ENCODE data around the gene ANO2.

ANO2 gene

GRCh38 chr12:5682581-5682980 is 262.5 kb downstream of the ANO2 start:
- no peak for TF ChIP-seq CREB1 (IDR thresholded peaks at IDR 0.05; ENCODE audit: low read depth)
- no peak for TF ChIP-seq TAF1 (IDR thresholded peaks at IDR 0.05; ENCODE audit: low read depth)
- no peak for TF ChIP-seq MAX (IDR thresholded peaks at IDR 0.05)
- TF ChIP-seq FOXM1 (IDR thresholded peaks at IDR 0.05; ENCODE audit: borderline replicate concordance, low read depth), result no peak
- TF ChIP-seq USF1 (IDR thresholded peaks at IDR 0.05), result no peak
- TF ChIP-seq TCF12 (IDR thresholded peaks at IDR 0.05; ENCODE audit: low read depth), result no peak
- TF ChIP-seq CEBPB (IDR thresholded peaks at IDR 0.05), result no peak

GRCh38 chr12:5678176-5678575 is 266.9 kb downstream of the ANO2 start:
- TF ChIP-seq EP300 (IDR thresholded peaks at IDR 0.05; ENCODE audit: borderline replicate concordance), result no peak

- TF ChIP-seq USF1 (IDR thresholded peaks at IDR 0.05) (no peak), CREB1 (IDR thresholded peaks at IDR 0.05; ENCODE audit: low read depth) (no peak), REST (IDR thresholded peaks at IDR 0.05; ENCODE audit: low read depth) (no peak), NFIC (IDR thresholded peaks at IDR 0.05) (no peak), ZBTB7A (IDR thresholded peaks at IDR 0.05; ENCODE audit: low read depth) (no peak), TAF1 (IDR thresholded peaks at IDR 0.05; ENCODE audit: low read depth) (no peak), RAD21 (IDR thresholded peaks at IDR 0.05; ENCODE audit: low read depth) (no peak), MAX (IDR thresholded peaks at IDR 0.05) (no peak), CEBPB (IDR thresholded peaks at IDR 0.05) (no peak), TCF12 (IDR thresholded peaks at IDR 0.05; ENCODE audit: low read depth) (no peak), YY1 (IDR thresholded peaks at IDR 0.05; ENCODE audit: low read depth) (no peak), TEAD4 (IDR thresholded peaks at IDR 0.05) (no peak), EGR1 (IDR thresholded peaks at IDR 0.05) (no peak), FOXM1 (IDR thresholded peaks at IDR 0.05; ENCODE audit: borderline replicate concordance, low read depth) (no peak), EP300 (IDR thresholded peaks at IDR 0.05; ENCODE audit: borderline replicate concordance) (no peak)
Observed at GRCh38 chr12:5665615-5666014, 279.4 kb downstream of the ANO2 start.

GRCh38 chr12:5661811-5662210 is 283.2 kb downstream of the ANO2 start:
- TF ChIP-seq YY1 (IDR thresholded peaks at IDR 0.05; ENCODE audit: low read depth) (no peak), TCF12 (IDR thresholded peaks at IDR 0.05; ENCODE audit: low read depth) (no peak)

- TF ChIP-seq TEAD4 (IDR thresholded peaks at IDR 0.05), result no peak
- no peak for TF ChIP-seq EP300 (IDR thresholded peaks at IDR 0.05; ENCODE audit: borderline replicate concordance)
- TF ChIP-seq RAD21 (IDR thresholded peaks at IDR 0.05; ENCODE audit: low read depth), result no peak
- TF ChIP-seq CREB1 (IDR thresholded peaks at IDR 0.05; ENCODE audit: low read depth), result no peak
- no peak for TF ChIP-seq YY1 (IDR thresholded peaks at IDR 0.05; ENCODE audit: low read depth)
- TF ChIP-seq TAF1 (IDR thresholded peaks at IDR 0.05; ENCODE audit: low read depth), result no peak
- no peak for TF ChIP-seq EGR1 (IDR thresholded peaks at IDR 0.05)
- TF ChIP-seq REST (IDR thresholded peaks at IDR 0.05; ENCODE audit: low read depth), result no peak
- no peak for TF ChIP-seq MAX (IDR thresholded peaks at IDR 0.05)
- no peak for TF ChIP-seq FOXM1 (IDR thresholded peaks at IDR 0.05; ENCODE audit: borderline replicate concordance, low read depth)
- no peak for TF ChIP-seq NFIC (IDR thresholded peaks at IDR 0.05)
- TF ChIP-seq CEBPB (IDR thresholded peaks at IDR 0.05), result no peak
- TF ChIP-seq ZBTB7A (IDR thresholded peaks at IDR 0.05; ENCODE audit: low read depth), result no peak
- no peak for TF ChIP-seq TCF12 (IDR thresholded peaks at IDR 0.05; ENCODE audit: low read depth)
- no peak for TF ChIP-seq USF1 (IDR thresholded peaks at IDR 0.05)
Observed at GRCh38 chr12:5660238-5660637, 284.8 kb downstream of the ANO2 start.

GRCh38 chr12:5656836-5657235 is 288.2 kb downstream of the ANO2 start:
- TF ChIP-seq EGR1 (IDR thresholded peaks at IDR 0.05) (no peak), CREB1 (IDR thresholded peaks at IDR 0.05; ENCODE audit: low read depth) (no peak), TAF1 (IDR thresholded peaks at IDR 0.05; ENCODE audit: low read depth) (no peak), TEAD4 (IDR thresholded peaks at IDR 0.05) (no peak), CEBPB (IDR thresholded peaks at IDR 0.05) (no peak), TCF12 (IDR thresholded peaks at IDR 0.05; ENCODE audit: low read depth) (no peak), RAD21 (IDR thresholded peaks at IDR 0.05; ENCODE audit: low read depth) (no peak), REST (IDR thresholded peaks at IDR 0.05; ENCODE audit: low read depth) (no peak), FOXM1 (IDR thresholded peaks at IDR 0.05; ENCODE audit: borderline replicate concordance, low read depth) (no peak), YY1 (IDR thresholded peaks at IDR 0.05; ENCODE audit: low read depth) (no peak), USF1 (IDR thresholded peaks at IDR 0.05) (no peak), MAX (IDR thresholded peaks at IDR 0.05) (no peak), EP300 (IDR thresholded peaks at IDR 0.05; ENCODE audit: borderline replicate concordance) (no peak), ZBTB7A (IDR thresholded peaks at IDR 0.05; ENCODE audit: low read depth) (no peak), NFIC (IDR thresholded peaks at IDR 0.05) (no peak)
